Tibial nerve (tissue), 4 donors: ENCODE data around the gene CTAGE1. TPM values are rescaled to one million over a fixed set of nuclear protein-coding genes. Genes with fewer than 3 reads are reported as not detected.

Source experiments
- DNase-seq, 2 donors: peaks; one replicate each; pipeline ENCODE4 v3.0.0-alpha.2; 2019; ENCODE audit warnings: low spot score in 2 of 2
- H3K27ac ChIP-seq, 4 donors: fragments of 200-600 bp; sonication (generic) in 3 of 4; one replicate each; pipeline ENCODE4 v1.5.1; 2017 to 2019; ENCODE audit warnings: mild to moderate bottlenecking in 1 of 4
- H3K27me3 ChIP-seq, 2 donors: fragments of 200-600 bp; sonication (generic) in 1 of 2; one replicate each; pipeline versions ENCODE4 v1.5.1 to v1.6.0; 2017 to 2019
- H3K36me3 ChIP-seq, 3 donors: fragments of 200-600 bp; sonication (generic); one replicate each; pipeline ENCODE4 v1.5.1; 2018 to 2019
- H3K4me1 ChIP-seq, 4 donors: fragments of 200-600 bp; sonication (generic) in 3 of 4; one replicate each; pipeline ENCODE4 v1.5.1; 2017 to 2019
- H3K4me3 ChIP-seq, 4 donors: fragments of 200-600 bp; sonication (generic) in 3 of 4; one replicate each; pipeline ENCODE4 v1.5.1; 2017 to 2019; ENCODE audit warnings: mild to moderate bottlenecking in 1 of 4, moderate library complexity in 1 of 4
- H3K9me3 ChIP-seq, 4 donors: fragments of 200-600 bp; sonication (generic) in 3 of 4; one replicate each; pipeline ENCODE4 v1.5.1; 2017 to 2019
- EP300 ChIP-seq, 2 donors: sonication (generic); formaldehyde crosslinking; IDR thresholded peaks; one replicate each; pipeline ENCODE4 v1.6.1; 2017; ENCODE audit warnings: antibody characterized with exemption in 2 of 2, mild to moderate bottlenecking in 1 of 2
- POLR2A ChIP-seq, 2 donors: fragments of 450-650 bp; IDR thresholded peaks; one replicate each; pipeline ENCODE4 v1.6.1; 2017; ENCODE audit warnings: antibody characterized with exemption in 2 of 2, mild to moderate bottlenecking in 2 of 2, moderate library complexity in 2 of 2
- WGBS, 2 donors: methylation state at CpG; one replicate each; pipeline ENCODE4 v1.1.5; 2018; 5-methylcytosine and 5-hydroxymethylcytosine counted together
- total RNA-seq, 4 donors: library from RNA; depleted of rRNA; stranded (reverse); fragments of >200 nt; gene quantifications; one replicate each; pipeline ENCODE4 v1.1.0, GENCODE V29; 2016
- TF ChIP-seq, protein P1 (sequence below), 5 experiments: fragments of 200-600 bp in 3 of 5; fragments of 450-650 bp in 2 of 5; sonication (generic) in 3 of 5; IDR thresholded peaks; one replicate each; pipeline ENCODE4 v1.5.1; 2016 to 2019; ENCODE audit warnings: antibody characterized with exemption in 5 of 5, mild to moderate bottlenecking in 3 of 5, moderate library complexity in 2 of 5

The CTAGE1 gene
- total RNA-seq, 4 donors from 2014 or later = not detected

DNA sequence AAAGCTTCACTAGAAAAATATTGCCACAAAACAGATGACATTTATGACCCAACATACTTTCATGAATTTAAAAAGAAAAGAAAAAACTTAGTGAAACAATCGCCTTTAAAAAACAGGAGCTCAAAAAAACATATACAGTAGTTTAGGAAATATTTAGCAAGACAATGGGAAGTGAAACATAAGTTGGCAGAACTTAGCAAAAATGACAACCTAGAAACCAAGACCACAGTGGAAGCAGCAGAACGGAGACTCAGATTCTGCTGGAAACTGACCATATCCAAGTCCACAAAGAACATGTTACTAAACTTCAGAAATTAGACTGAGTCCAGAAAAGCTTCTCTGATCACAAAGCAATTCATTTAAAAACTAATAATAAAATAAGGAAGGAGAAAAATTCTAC is 41.8 kb upstream of the CTAGE1 start:
- Histone ChIP-seq H3K27ac (no peak overlapping the region), H3K9me3 (no peaks in the 10 kb centered on the region), H3K27me3 (no peaks in the 10 kb centered on the region), H3K4me1 (no peaks in the 10 kb centered on the region), H3K36me3 (no peaks in the 10 kb centered on the region), H3K4me3 (no peak overlapping the region)
- TF ChIP-seq, protein P1, sequence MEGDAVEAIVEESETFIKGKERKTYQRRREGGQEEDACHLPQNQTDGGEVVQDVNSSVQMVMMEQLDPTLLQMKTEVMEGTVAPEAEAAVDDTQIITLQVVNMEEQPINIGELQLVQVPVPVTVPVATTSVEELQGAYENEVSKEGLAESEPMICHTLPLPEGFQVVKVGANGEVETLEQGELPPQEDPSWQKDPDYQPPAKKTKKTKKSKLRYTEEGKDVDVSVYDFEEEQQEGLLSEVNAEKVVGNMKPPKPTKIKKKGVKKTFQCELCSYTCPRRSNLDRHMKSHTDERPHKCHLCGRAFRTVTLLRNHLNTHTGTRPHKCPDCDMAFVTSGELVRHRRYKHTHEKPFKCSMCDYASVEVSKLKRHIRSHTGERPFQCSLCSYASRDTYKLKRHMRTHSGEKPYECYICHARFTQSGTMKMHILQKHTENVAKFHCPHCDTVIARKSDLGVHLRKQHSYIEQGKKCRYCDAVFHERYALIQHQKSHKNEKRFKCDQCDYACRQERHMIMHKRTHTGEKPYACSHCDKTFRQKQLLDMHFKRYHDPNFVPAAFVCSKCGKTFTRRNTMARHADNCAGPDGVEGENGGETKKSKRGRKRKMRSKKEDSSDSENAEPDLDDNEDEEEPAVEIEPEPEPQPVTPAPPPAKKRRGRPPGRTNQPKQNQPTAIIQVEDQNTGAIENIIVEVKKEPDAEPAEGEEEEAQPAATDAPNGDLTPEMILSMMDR (IDR thresholded peaks at IDR 0.05) = no peak
- TF ChIP-seq POLR2A (IDR thresholded peaks at IDR 0.05) = no peak
- TF ChIP-seq EP300 (IDR thresholded peaks at IDR 0.05) = no peak
- WGBS, 2 donors = 54 to 63% methylated on average over 2 of the region's 2 CpGs
- DNase-seq = no peak

DNA sequence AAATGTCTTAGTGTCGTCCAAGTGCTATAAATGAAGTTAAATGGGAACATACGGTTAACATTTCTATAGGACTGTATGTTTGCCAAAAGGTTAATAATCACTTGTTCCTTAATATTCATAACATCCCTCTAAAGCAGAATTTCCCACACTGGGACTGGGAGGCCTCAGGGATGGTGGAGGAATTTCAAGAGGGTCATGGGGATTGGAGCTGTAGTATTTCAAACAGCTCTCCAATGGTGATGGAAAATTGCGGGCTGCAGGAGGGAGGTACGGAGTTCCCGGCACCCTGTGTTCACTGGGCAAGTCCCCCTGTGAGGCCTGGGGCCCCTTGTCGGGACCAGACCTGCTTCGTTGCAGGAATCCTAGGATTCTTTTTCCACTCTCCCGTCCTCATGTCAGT is 39.8 kb upstream of the CTAGE1 start:
- TF ChIP-seq EP300 (IDR thresholded peaks at IDR 0.05) (no peak), POLR2A (IDR thresholded peaks at IDR 0.05) (no peak)
- TF ChIP-seq, protein P1 (IDR thresholded peaks at IDR 0.05) = no peak
- H3K27me3 ChIP-seq = no peaks in the 10 kb centered on the region
- DNase-seq = no peak
- no peaks in the 10 kb centered on the region for H3K9me3 ChIP-seq
- H3K4me3 ChIP-seq = no peak overlapping the region
- H3K36me3 ChIP-seq = no peaks in the 10 kb centered on the region
- no peak overlapping the region for H3K27ac ChIP-seq
- H3K4me1 ChIP-seq = peaks cover 0 to 1% (median 0%) of the 10 kb centered on the region in 4 donors
- WGBS, 2 donors = 87 to 95% methylated on average over 8 of the region's 8 CpGs

DNA sequence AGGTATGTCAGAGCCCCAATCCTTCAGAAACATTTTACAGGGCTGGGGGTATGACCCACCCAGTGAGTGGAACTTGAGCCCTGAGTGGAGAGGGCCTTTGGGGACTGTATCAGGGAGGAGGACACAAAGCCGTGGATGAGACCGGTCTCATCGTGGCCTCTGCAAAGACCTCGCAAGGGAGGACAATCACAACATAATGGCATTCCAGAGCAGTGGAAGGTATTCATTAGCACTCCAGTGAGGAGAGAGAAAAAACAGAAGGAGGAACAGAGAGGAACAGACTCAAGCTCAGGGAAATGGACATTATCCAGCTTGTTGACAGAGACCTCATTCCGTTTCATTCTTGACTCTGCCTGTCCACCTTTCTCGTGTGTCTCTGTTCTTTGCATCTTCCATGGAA is 38.8 kb upstream of the CTAGE1 start:
- H3K27ac ChIP-seq = no peak overlapping the region
- WGBS, 2 donors = 69 to 74% methylated on average over 6 of the region's 6 CpGs
- DNase-seq = no peak
- H3K4me3 ChIP-seq = no peak overlapping the region
- peaks cover 0 to 9% (median 0%) of the 10 kb centered on the region in 4 donors for H3K4me1 ChIP-seq
- H3K27me3 ChIP-seq = no peaks in the 10 kb centered on the region
- no peaks in the 10 kb centered on the region for H3K36me3 ChIP-seq
- no peak for TF ChIP-seq POLR2A (IDR thresholded peaks at IDR 0.05)
- no peak for TF ChIP-seq EP300 (IDR thresholded peaks at IDR 0.05)
- TF ChIP-seq, protein P1 (IDR thresholded peaks at IDR 0.05) = no peak
- no peaks in the 10 kb centered on the region for H3K9me3 ChIP-seq

DNA sequence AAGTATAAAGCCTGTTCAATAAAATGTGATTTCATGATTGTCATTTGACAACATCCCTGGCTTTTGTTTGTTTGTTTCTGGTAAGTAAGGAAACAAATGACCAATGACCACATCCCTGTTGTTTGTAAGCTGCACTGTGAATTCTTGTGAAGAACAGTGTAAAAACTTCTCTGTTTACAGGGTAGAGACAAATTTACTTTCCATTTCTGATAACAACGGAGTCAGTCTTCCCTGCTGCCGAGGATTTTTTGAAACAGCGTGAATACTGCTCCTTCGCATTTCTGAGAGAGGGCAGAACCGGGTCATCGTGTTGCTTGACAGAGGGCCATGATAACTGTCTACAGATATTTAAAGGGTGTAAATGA is 38.4 kb upstream of the CTAGE1 start:
- no peaks in the 10 kb centered on the region for H3K27me3 ChIP-seq
- H3K36me3 ChIP-seq = no peaks in the 10 kb centered on the region
- H3K9me3 ChIP-seq = no peaks in the 10 kb centered on the region
- DNase-seq = no peak
- H3K4me1 ChIP-seq = peaks cover 0 to 9% (median 0%) of the 10 kb centered on the region in 4 donors
- H3K27ac ChIP-seq = no peak overlapping the region
- H3K4me3 ChIP-seq = no peak overlapping the region
- WGBS, 2 donors = 52 to 59% methylated on average over 6 of the region's 6 CpGs
- TF ChIP-seq, protein P1 (IDR thresholded peaks at IDR 0.05) = no peak
- TF ChIP-seq EP300 (IDR thresholded peaks at IDR 0.05) (no peak), POLR2A (IDR thresholded peaks at IDR 0.05) (no peak)

DNA sequence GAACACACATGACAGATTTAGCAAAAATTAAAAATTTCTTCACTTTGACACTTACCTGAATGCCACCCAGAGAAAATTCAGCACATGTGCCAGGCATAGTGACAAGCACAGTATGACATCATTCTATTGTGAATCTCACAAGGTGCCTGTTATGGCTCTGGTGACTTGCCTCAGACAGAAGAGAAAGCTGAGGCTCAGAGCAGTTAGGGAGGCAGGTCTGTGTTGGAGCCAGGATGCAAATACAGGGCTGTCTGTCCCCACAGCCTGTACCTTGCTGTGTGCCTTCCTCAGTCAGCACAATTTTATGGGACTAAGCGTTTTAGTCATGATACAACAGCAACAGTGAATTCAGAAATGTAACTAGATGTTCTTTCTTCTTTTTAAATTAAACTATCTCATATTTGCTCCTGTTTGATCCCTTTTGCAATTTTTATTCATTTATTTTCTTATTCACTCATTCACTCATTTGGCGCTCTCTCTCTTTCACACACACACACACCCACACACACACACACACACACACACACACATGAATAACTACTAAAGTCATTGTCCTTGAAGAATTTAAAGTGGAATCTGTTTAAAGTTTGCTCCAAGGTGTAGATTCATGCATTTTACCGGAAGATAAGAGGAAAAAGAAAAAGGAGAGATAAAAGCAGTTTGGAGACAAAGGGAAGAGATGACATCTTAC is 37.9 kb upstream of the CTAGE1 start:
- H3K4me3 ChIP-seq = no peak overlapping the region
- WGBS, 2 donors = 71 to 78% methylated on average over 3 of the region's 3 CpGs
- H3K9me3 ChIP-seq = peaks cover 0 to 4% (median 0%) of the 10 kb centered on the region in 4 donors
- no peak overlapping the region for H3K27ac ChIP-seq
- H3K4me1 ChIP-seq = peaks cover 0 to 9% (median 0%) of the 10 kb centered on the region in 4 donors
- H3K27me3 ChIP-seq = no peaks in the 10 kb centered on the region
- H3K36me3 ChIP-seq = no peaks in the 10 kb centered on the region
- TF ChIP-seq EP300 (IDR thresholded peaks at IDR 0.05) = no peak
- TF ChIP-seq POLR2A (IDR thresholded peaks at IDR 0.05) = no peak
- TF ChIP-seq, protein P1 (IDR thresholded peaks at IDR 0.05) = no peak
- DNase-seq = no peak
